ENCODE data around the gene LBHD1. TPM values are rescaled to one million over a fixed set of nuclear protein-coding genes. Genes with fewer than 3 reads are reported as not detected.
A peak's percentile ranks its signal among the peaks of the same experiment; 100 is the strongest.

The LBHD1 gene
- total and polyA plus RNA-seq, 2 of the 13 experiments (the other 11 are each of a cell fraction or from before 2014, with no cell fraction given) = 3.2 to 3.7 TPM

DNA sequence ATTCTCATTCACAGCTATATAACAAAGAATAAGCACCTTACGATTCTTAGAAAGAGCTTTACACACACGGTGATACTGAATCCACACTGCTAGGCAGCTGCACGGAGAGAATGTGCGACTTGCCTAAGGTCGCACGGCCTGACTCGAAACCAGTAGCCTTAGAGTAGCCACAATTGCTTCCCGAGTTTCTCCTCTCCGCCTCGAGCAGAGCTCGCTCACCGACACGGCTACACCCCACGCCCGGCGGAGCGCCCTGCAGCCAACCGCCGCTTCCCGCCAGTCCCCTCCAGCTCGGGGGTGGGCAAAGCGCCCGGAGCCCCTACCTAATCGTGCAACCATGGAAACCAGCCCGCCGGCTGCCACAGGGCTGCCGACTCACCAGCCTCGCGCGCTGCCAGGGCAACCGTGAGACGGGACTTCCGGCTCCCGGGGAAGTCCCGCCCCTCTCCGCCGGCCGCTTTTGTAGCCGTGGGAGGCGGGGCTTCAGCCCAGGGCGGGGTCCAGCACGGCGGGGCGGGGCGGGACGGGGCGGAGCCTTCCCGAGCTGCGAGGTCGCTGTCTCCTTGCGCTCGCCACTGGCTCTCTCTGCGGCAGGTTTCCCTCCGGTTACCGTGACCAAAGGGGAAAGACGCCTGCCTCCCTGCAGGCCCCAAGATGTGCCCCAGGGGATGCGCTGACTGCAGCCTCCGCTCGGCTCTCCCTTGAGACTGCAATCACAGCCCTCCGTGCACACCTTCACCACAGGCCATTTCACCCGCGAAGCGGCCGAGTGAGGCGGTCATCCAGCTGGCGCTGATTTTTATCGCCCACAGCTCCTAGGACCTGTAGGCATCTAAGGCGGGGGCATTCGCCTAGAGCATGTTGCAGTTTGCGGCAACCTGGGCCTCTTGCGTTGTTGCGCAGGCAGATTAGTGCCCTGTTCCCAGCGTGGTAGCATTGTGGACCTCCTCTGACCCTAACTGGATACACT, 34.1 kb upstream of the LBHD1 start (continued):
- TF ChIP-seq, protein P1, sequence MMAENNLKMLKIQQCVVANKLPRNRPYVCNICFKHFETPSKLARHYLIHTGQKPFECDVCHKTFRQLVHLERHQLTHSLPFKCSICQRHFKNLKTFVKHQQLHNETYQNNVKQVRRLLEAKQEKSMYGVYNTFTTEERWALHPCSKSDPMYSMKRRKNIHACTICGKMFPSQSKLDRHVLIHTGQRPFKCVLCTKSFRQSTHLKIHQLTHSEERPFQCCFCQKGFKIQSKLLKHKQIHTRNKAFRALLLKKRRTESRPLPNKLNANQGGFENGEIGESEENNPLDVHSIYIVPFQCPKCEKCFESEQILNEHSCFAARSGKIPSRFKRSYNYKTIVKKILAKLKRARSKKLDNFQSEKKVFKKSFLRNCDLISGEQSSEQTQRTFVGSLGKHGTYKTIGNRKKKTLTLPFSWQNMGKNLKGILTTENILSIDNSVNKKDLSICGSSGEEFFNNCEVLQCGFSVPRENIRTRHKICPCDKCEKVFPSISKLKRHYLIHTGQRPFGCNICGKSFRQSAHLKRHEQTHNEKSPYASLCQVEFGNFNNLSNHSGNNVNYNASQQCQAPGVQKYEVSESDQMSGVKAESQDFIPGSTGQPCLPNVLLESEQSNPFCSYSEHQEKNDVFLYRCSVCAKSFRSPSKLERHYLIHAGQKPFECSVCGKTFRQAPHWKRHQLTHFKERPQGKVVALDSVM (CRISPR knock-in tag; IDR thresholded peaks at IDR 0.05) = no peak
- no peak for TF ChIP-seq NFRKB (IDR thresholded peaks at IDR 0.05)
- TF ChIP-seq NR2F6 (IDR thresholded peaks at IDR 0.05) = no peak
- TF ChIP-seq NR2F6 (CRISPR knock-in tag; IDR thresholded peaks at IDR 0.05) = no peak
- TF ChIP-seq ZNF615 (CRISPR knock-in tag; IDR thresholded peaks at IDR 0.05; ENCODE audit: borderline replicate concordance) = no peak
- TF ChIP-seq SP140L (CRISPR knock-in tag; IDR thresholded peaks at IDR 0.05; ENCODE audit: borderline replicate concordance) = no peak
- TF ChIP-seq ZNF251 (CRISPR knock-in tag; IDR thresholded peaks at IDR 0.05) = no peak
- no peak for TF ChIP-seq ZNF431 (CRISPR knock-in tag; IDR thresholded peaks at IDR 0.05; ENCODE audit: borderline replicate concordance, low read depth)
- no peak; the same call in 1 of the 2 replicates for TF ChIP-seq KDM5A (IDR thresholded peaks at IDR 0.05; ENCODE audit: borderline replicate concordance, low read length)
- peak; percentile 28; the same call in 1 of the 2 replicates for TF ChIP-seq ELF3 (CRISPR knock-in tag; IDR thresholded peaks at IDR 0.05)
- no peak for TF ChIP-seq TBL1XR1 (IDR thresholded peaks at IDR 0.05; ENCODE audit: borderline replicate concordance, low read length, partially characterized antibody)
- peak; percentile 33 for TF ChIP-seq PHF5A (CRISPR knock-in tag; IDR thresholded peaks at IDR 0.05; ENCODE audit: low read depth, unreplicated experiment)
- TF ChIP-seq, protein P2, sequence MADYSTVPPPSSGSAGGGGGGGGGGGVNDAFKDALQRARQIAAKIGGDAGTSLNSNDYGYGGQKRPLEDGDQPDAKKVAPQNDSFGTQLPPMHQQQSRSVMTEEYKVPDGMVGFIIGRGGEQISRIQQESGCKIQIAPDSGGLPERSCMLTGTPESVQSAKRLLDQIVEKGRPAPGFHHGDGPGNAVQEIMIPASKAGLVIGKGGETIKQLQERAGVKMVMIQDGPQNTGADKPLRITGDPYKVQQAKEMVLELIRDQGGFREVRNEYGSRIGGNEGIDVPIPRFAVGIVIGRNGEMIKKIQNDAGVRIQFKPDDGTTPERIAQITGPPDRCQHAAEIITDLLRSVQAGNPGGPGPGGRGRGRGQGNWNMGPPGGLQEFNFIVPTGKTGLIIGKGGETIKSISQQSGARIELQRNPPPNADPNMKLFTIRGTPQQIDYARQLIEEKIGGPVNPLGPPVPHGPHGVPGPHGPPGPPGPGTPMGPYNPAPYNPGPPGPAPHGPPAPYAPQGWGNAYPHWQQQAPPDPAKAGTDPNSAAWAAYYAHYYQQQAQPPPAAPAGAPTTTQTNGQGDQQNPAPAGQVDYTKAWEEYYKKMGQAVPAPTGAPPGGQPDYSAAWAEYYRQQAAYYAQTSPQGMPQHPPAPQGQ (CRISPR knock-in tag; IDR thresholded peaks at IDR 0.05; ENCODE audit: borderline replicate concordance) = no peak
- no peak for TF ChIP-seq ZNF703 (CRISPR knock-in tag; IDR thresholded peaks at IDR 0.05; ENCODE audit: borderline replicate concordance)
- no peak for TF ChIP-seq ARHGAP35 (CRISPR knock-in tag; IDR thresholded peaks at IDR 0.05; ENCODE audit: borderline replicate concordance)
- TF ChIP-seq, protein P3, sequence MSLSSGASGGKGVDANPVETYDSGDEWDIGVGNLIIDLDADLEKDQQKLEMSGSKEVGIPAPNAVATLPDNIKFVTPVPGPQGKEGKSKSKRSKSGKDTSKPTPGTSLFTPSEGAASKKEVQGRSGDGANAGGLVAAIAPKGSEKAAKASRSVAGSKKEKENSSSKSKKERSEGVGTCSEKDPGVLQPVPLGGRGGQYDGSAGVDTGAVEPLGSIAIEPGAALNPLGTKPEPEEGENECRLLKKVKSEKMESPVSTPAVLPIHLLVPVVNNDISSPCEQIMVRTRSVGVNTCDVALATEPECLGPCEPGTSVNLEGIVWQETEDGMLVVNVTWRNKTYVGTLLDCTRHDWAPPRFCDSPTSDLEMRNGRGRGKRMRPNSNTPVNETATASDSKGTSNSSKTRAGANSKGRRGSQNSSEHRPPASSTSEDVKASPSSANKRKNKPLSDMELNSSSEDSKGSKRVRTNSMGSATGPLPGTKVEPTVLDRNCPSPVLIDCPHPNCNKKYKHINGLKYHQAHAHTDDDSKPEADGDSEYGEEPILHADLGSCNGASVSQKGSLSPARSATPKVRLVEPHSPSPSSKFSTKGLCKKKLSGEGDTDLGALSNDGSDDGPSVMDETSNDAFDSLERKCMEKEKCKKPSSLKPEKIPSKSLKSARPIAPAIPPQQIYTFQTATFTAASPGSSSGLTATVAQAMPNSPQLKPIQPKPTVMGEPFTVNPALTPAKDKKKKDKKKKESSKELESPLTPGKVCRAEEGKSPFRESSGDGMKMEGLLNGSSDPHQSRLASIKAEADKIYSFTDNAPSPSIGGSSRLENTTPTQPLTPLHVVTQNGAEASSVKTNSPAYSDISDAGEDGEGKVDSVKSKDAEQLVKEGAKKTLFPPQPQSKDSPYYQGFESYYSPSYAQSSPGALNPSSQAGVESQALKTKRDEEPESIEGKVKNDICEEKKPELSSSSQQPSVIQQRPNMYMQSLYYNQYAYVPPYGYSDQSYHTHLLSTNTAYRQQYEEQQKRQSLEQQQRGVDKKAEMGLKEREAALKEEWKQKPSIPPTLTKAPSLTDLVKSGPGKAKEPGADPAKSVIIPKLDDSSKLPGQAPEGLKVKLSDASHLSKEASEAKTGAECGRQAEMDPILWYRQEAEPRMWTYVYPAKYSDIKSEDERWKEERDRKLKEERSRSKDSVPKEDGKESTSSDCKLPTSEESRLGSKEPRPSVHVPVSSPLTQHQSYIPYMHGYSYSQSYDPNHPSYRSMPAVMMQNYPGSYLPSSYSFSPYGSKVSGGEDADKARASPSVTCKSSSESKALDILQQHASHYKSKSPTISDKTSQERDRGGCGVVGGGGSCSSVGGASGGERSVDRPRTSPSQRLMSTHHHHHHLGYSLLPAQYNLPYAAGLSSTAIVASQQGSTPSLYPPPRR (CRISPR knock-in tag; IDR thresholded peaks at IDR 0.05; ENCODE audit: borderline replicate concordance) = no peak
- TF ChIP-seq ZNF577 (CRISPR knock-in tag; IDR thresholded peaks at IDR 0.05; ENCODE audit: borderline replicate concordance, low read depth) = no peak
- TF ChIP-seq KDM1A (CRISPR knock-in tag; IDR thresholded peaks at IDR 0.05) = no peak
- TF ChIP-seq ZBTB1 (CRISPR knock-in tag; IDR thresholded peaks at IDR 0.05; ENCODE audit: borderline replicate concordance) = no peak
- TF ChIP-seq KLF12 (CRISPR knock-in tag; IDR thresholded peaks at IDR 0.05; ENCODE audit: borderline replicate concordance) = no peak
- TF ChIP-seq BHLHE40 (IDR thresholded peaks at IDR 0.05; ENCODE audit: low read length) = no peak

Measured in HepG2 (cell line).